ENCODE results near the gene FAN1. TPM values are rescaled to one million over a fixed set of nuclear protein-coding genes. Genes with fewer than 3 reads are reported as not detected.

FAN1 gene
- total and polyA plus RNA-seq, 4 donors: 7.3 to 23.0 (median 11.3) TPM

DNA sequence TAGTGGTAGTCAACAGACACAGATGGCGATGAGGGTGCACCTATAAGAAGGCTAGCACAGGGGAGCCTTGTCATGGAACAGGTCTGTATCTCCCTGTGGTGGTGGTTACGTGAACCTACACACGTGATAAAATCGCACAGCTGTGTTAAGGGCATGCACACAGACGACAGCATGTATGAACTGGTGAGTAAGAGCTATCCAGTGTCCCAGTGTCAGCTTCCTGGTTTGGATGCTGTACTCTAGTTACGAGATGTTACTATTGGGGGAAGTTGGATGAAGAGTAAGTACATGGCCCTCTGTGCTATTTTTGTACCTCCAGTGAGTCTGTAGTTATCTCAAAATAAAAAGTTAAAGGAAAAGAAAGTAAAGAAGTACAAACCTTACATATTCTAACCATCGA is 49.5 kb downstream of the FAN1 start:
- TF ChIP-seq, protein P1, sequence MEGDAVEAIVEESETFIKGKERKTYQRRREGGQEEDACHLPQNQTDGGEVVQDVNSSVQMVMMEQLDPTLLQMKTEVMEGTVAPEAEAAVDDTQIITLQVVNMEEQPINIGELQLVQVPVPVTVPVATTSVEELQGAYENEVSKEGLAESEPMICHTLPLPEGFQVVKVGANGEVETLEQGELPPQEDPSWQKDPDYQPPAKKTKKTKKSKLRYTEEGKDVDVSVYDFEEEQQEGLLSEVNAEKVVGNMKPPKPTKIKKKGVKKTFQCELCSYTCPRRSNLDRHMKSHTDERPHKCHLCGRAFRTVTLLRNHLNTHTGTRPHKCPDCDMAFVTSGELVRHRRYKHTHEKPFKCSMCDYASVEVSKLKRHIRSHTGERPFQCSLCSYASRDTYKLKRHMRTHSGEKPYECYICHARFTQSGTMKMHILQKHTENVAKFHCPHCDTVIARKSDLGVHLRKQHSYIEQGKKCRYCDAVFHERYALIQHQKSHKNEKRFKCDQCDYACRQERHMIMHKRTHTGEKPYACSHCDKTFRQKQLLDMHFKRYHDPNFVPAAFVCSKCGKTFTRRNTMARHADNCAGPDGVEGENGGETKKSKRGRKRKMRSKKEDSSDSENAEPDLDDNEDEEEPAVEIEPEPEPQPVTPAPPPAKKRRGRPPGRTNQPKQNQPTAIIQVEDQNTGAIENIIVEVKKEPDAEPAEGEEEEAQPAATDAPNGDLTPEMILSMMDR (IDR thresholded peaks at IDR 0.05; ENCODE audit: control extremely low read depth, extremely low read depth): no peak
- WGBS, 2 donors: 94% methylated on average over 7 of the region's 7 CpGs
- Histone ChIP-seq H3K36me3 (ENCODE audit: control insufficient read depth in 4 of 4, insufficient read depth in 4 of 4, low read length in 4 of 4) (peaks cover 29 to 68% (median 49%) of the 10 kb centered on the region in 4 donors), H3K4me3 (no peak overlapping the region), H3K27me3 (ENCODE audit: control insufficient read depth in 3 of 3, insufficient read depth in 3 of 3, low read length in 2 of 3) (no peaks in the 10 kb centered on the region), H3K9ac (ENCODE audit: insufficient read depth in 1 of 2, low read length in 2 of 2) (no peak overlapping the region), H3K27ac (ENCODE audit: low read depth in 1 of 2, low read length in 1 of 2) (no peak overlapping the region), H3K9me3 (ENCODE audit: control insufficient read depth in 4 of 4, insufficient read depth in 3 of 4, low read length in 3 of 4) (peaks cover 0 to 2% (median 0%) of the 10 kb centered on the region in 4 donors), H3K4me1 (ENCODE audit: control insufficient read depth in 5 of 5, insufficient read depth in 5 of 5, low read length in 5 of 5) (peaks cover 0 to 4% (median 0%) of the 10 kb centered on the region in 5 donors)
- ATAC-seq (ENCODE audit: insufficient read depth, low FRiP score) (no peak), DNase-seq (no peak)

DNA sequence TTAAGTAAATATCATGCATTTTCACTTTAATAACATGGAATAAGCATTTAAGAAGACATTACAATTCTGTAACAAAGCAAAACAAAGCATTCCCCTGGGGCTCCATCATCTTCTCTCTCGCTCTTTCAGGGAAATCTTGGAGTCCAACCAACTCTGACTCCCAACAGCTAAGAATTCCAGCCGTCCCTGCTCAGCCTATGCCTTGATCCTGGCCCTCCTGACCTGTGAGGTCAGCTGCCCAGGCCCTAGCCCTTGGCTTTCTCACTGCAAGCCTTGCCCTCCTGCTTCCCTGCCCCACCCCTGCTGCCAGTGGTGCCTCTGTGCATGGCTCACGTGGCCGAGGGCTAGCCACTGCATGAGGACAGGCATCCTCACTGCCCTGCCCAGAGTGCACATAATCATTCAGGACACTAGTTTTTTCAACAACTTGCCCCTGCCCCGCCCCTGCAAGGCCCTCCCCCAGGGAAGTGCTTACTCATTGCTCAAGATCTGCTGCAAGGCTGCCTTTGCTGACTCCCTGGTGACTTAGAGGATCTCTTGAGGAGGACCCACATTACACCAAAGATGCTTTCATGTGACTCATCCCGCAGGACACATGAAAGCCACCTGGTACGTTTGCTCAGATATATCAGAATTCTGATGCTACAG is 50.1 kb downstream of the FAN1 start:
- ATAC-seq (ENCODE audit: insufficient read depth, low FRiP score) (peak; percentile 62), DNase-seq (peak in 1 of 3 donors; percentile 5)
- peaks cover 0 to 4% (median 0%) of the 10 kb centered on the region in 5 donors for H3K4me1 ChIP-seq (ENCODE audit: control insufficient read depth in 5 of 5, insufficient read depth in 5 of 5, low read length in 5 of 5)
- peaks cover 24 to 66% (median 50%) of the 10 kb centered on the region in 4 donors for H3K36me3 ChIP-seq (ENCODE audit: control insufficient read depth in 4 of 4, insufficient read depth in 4 of 4, low read length in 4 of 4)
- no peak overlapping the region for H3K9ac ChIP-seq (ENCODE audit: insufficient read depth in 1 of 2, low read length in 2 of 2)
- H3K27me3 ChIP-seq (ENCODE audit: control insufficient read depth in 3 of 3, insufficient read depth in 3 of 3, low read length in 2 of 3): no peaks in the 10 kb centered on the region
- no peak overlapping the region for H3K4me3 ChIP-seq
- H3K9me3 ChIP-seq (ENCODE audit: control insufficient read depth in 4 of 4, insufficient read depth in 3 of 4, low read length in 3 of 4): peaks cover 0 to 2% (median 0%) of the 10 kb centered on the region in 4 donors
- H3K27ac ChIP-seq (ENCODE audit: low read depth in 1 of 2, low read length in 1 of 2): peak overlapping the region in 1 of 2 donors; percentile 7
- WGBS, 2 donors: 84 to 86% methylated on average over 7 of the region's 7 CpGs
- TF ChIP-seq, protein P1 (IDR thresholded peaks at IDR 0.05; ENCODE audit: control extremely low read depth, extremely low read depth): no peak

DNA sequence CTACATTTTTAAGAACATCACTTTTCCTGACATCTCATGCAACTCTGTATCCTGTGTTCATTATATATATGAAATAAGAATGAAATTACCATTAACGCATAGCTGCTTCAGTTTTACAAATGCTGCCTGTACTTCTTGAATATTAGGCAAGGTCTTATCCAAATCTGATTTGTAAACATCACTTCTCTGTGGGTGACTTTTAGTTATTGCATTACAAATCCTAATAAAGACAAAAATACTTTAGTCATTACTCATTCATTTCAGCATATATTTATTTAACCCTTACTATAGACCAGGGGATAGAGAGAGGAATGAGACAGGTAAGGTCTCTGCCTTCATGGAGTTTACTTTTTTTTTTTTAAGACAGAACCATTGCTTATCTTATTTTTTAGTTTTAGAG is 51.0 kb downstream of the FAN1 start:
- peaks cover 23 to 59% (median 49%) of the 10 kb centered on the region in 4 donors for H3K36me3 ChIP-seq (ENCODE audit: control insufficient read depth in 4 of 4, insufficient read depth in 4 of 4, low read length in 4 of 4)
- WGBS, 2 donors: 93 to 96% methylated on average over 1 of the region's 1 CpG
- TF ChIP-seq, protein P1 (IDR thresholded peaks at IDR 0.05; ENCODE audit: control extremely low read depth, extremely low read depth): no peak

More for the DNA sequence above, 51.0 kb downstream of the FAN1 start:
- Histone ChIP-seq H3K27ac (ENCODE audit: low read depth in 1 of 2, low read length in 1 of 2) (no peak overlapping the region), H3K4me1 (ENCODE audit: control insufficient read depth in 5 of 5, insufficient read depth in 5 of 5, low read length in 5 of 5) (peaks cover 0 to 4% (median 0%) of the 10 kb centered on the region in 5 donors), H3K27me3 (ENCODE audit: control insufficient read depth in 3 of 3, insufficient read depth in 3 of 3, low read length in 2 of 3) (no peaks in the 10 kb centered on the region), H3K4me3 (no peak overlapping the region), H3K9me3 (ENCODE audit: control insufficient read depth in 4 of 4, insufficient read depth in 3 of 4, low read length in 3 of 4) (no peaks in the 10 kb centered on the region), H3K9ac (ENCODE audit: insufficient read depth in 1 of 2, low read length in 2 of 2) (no peak overlapping the region)
- ATAC-seq (ENCODE audit: insufficient read depth, low FRiP score): no peak
- DNase-seq: no peak
